Stimulated activated CD4-positive, alpha-beta T cell treated with anti-CD3 and anti-CD28 coated beads, Interleukin-12 subunit alpha, Interleukin-12 subunit beta, amount 100 ng/mL, for 24 hours (primary cell): ENCODE data around the gene ZNF446.

ENCODE experiments used
- DNase-seq, 2 experiments: peaks; one replicate each; pipeline ENCODE4 v3.0.0-alpha.2; 2020; ENCODE audit warnings: low read depth in 2 of 2

Gene ZNF446

GRCh38 chr19:58522709-58523108 lies 46.6 kb downstream of the ZNF446 start:
- no peak for DNase-seq

GRCh38 chr19:58529405-58529804 lies 53.3 kb downstream of the ZNF446 start:
- DNase-seq: no peak
